HEK293T (cell line): ENCODE results near the gene SERPIND1.
"Not testable (repeated sequence)": the region's sequence is repeated elsewhere in the genome, so short reads cannot be mapped to it uniquely, and the experiment has no call there.

Experiments used
- ARNT ChIP-seq: fragments of 450-650 bp; IDR thresholded peaks from 2 replicates; pipeline ENCODE4 v1.6.1; 2017; ENCODE audit warnings: mild to moderate bottlenecking
- BHLHE40 ChIP-seq: fragments of 450-650 bp; IDR thresholded peaks from 2 replicates; pipeline ENCODE4 v1.6.1; 2016; ENCODE audit warnings: mild to moderate bottlenecking, moderate library complexity, borderline replicate concordance
- ELF4 ChIP-seq: fragments of 450-650 bp; IDR thresholded peaks from 2 replicates; pipeline ENCODE4 v1.6.1; 2017; ENCODE audit warnings: antibody characterized with exemption
- FOXA1 ChIP-seq: fragments of 450-650 bp; IDR thresholded peaks from 2 replicates; pipeline ENCODE4 v1.6.1; 2016; ENCODE audit warnings: mild to moderate bottlenecking
- FOXK2 ChIP-seq: fragments of 450-650 bp; IDR thresholded peaks from 2 replicates; pipeline ENCODE4 v1.6.1; 2016; ENCODE audit warnings: mild to moderate bottlenecking
- FOXM1 ChIP-seq: fragments of 450-650 bp; IDR thresholded peaks from 2 replicates; pipeline ENCODE4 v1.6.1; 2017; ENCODE audit warnings: mild to moderate bottlenecking, borderline replicate concordance
- HDGF ChIP-seq: fragments of 450-650 bp; IDR thresholded peaks from 2 replicates; pipeline ENCODE4 v1.6.1; 2017; ENCODE audit warnings: antibody characterized with exemption, borderline replicate concordance
- L3MBTL2 ChIP-seq: fragments of 450-650 bp; conservative IDR thresholded peaks from 2 replicates; pipeline ENCODE4 v1.6.1; 2016; ENCODE audit warnings: mild to moderate bottlenecking
- LEF1 ChIP-seq: fragments of 450-650 bp; IDR thresholded peaks from 2 replicates; pipeline ENCODE4 v1.6.1; 2017; ENCODE audit warnings: mild to moderate bottlenecking, borderline replicate concordance
- NFRKB ChIP-seq: fragments of 450-650 bp; IDR thresholded peaks from 2 replicates; pipeline ENCODE4 v1.6.1; 2016; ENCODE audit warnings: mild to moderate bottlenecking, moderate library complexity
- SP1 ChIP-seq: fragments of 450-650 bp; IDR thresholded peaks from 2 replicates; pipeline ENCODE4 v1.6.1; 2017
- SUZ12 ChIP-seq: fragments of 450-650 bp; IDR thresholded peaks from 2 replicates; pipeline ENCODE4 v1.6.1; 2016; ENCODE audit warnings: mild to moderate bottlenecking
- ZNF384 ChIP-seq: fragments of 450-650 bp; IDR thresholded peaks from 2 replicates; pipeline ENCODE4 v1.6.1; 2016
- TF ChIP-seq, protein P1 (sequence below): fragments of 450-650 bp; IDR thresholded peaks from 2 replicates; pipeline ENCODE4 v1.6.1; 2016

DNA sequence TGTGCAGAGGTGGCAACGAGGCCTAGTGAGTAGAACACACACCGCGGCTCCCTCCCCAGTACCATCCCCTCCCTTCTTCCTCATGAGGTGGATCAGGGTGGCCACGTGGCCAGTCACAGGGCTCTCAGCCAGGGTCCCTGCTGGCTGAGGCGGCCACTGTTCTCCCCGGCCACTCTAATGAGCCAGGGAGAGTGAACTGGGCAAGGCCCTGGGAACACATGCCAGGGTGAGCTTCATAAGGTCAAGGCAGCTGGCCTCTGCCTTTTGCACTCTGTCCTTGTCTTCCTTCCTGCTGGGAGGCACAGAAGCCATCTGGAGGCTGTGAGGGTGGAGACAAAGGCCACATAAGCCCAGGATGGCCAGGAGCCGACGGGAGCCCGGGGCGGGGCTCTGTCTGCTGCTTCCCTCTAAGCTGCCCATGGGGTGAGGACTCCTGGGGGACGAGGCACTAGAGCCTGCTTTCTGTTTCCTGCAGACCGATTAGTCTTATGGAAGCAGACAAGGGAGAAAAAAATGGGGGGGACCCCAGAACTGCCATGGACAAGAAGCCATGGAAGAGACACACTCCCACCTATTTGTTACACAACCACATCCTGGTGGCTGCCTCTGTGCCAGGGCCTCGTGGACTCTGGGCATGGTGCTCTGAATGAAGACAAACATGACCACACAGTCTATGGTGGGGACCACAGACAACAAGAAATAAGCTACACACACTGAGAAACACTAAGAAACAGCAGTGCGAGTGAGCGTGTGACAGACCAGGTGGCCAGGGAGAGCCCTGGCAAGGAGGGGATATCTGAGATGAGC lies 38.4 kb upstream of the SERPIND1 start:
- TF ChIP-seq ZNF384, SP1, LEF1, FOXK2, FOXM1, L3MBTL2, SUZ12, ARNT, NFRKB, ELF4, FOXA1, HDGF, BHLHE40: not testable (repeated sequence)
- TF ChIP-seq, protein P1, sequence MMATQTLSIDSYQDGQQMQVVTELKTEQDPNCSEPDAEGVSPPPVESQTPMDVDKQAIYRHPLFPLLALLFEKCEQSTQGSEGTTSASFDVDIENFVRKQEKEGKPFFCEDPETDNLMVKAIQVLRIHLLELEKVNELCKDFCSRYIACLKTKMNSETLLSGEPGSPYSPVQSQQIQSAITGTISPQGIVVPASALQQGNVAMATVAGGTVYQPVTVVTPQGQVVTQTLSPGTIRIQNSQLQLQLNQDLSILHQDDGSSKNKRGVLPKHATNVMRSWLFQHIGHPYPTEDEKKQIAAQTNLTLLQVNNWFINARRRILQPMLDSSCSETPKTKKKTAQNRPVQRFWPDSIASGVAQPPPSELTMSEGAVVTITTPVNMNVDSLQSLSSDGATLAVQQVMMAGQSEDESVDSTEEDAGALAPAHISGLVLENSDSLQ: not testable (repeated sequence)
